HG03442 (cell line): ENCODE results near the gene GPX4.

Experiments
- ATAC-seq: cut with Tn5 transposase; IDR thresholded peaks from one replicate; pipeline ENCODE4 v1.9.1; 2021; ENCODE audit warnings: mild to moderate bottlenecking, moderate library complexity; ENCODE audit not compliant: unreplicated experiment

The GPX4 gene

GRCh38 chr19:1068009-1069001 lies 35.5 kb upstream of the GPX4 start:
- ATAC-seq: no peak

- ATAC-seq: no peak
Measured at GRCh38 chr19:1069009-1069779, 34.6 kb upstream of the GPX4 start.

- no peak for ATAC-seq
Measured at GRCh38 chr19:1070576-1070930, 33.2 kb upstream of the GPX4 start.

DNA sequence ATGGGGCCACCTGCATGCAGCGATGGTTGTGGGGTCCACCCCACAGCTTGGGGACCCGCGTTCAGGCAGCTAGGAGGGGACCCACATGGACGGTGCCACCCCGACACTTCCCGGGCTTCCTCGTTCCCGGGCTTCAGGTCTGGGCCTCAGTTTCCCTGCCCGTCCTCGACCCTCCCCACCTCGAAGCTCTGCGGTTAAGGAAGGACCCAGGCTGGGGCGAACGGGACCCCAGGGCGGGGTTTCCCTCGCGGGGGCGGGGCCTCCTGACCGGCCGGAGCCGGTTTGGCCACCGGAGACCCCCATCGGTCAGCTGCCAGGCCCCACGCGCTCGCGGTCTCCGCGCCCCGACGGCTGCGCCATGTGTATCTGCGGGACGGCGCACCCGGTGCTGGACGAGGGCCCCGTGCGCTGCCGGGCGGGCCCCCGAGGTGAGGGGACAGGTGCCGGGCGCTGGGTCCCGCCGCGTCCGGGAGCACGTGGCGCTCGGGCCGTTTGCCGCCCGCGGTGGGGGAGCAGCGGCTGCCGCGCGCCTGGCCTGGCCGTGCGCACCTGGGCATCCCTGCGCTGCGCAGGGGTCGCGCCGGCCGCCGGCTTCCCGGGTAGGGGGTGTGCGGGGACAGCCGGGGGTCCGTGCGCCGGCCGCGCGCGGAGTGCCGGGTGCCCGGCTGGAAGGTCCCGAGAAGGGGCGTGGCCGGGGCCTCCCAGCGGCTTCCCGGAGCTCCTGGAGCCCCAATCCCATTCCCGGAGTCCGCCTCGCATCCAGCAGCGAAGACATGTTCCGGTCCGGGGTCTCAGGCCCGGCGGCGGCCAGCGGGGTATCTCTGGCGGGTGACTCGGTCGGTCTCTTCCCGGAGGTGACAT lies 32.6 kb upstream of the GPX4 start:
- ATAC-seq: no peak

DNA sequence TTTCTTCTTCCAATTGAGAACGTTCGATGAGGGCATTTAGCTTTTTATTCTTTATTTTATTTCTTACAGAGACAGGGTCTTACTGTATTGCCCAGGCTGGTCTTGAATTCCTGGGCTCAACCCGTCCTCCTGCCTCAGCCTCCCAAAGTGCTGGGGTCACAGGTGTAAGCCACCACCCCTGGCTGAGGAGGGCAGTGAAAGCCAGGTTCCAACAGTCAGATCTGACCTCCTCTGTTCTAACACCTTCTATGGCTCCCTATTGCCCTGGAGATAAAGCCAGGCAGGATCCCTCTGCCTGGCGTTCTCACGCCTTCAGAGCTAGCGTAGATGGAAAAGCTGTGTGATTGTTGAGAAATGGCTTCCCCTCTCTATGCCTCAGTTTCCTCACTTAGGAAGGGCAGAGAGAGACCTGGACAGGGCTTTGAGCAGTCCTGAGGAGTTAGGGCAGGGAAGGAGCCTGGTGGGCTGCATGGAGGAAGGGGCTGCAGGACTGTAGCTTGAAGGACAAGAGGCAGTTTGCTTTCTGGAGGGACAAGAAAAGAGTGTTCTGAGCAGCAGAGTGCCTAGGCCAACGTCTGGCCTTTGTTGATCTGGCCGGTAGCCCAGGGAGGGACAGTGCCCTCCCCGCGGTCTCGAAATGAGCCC lies 31.3 kb upstream of the GPX4 start:
- ATAC-seq: no peak

GRCh38 chr19:1073063-1073955 lies 30.5 kb upstream of the GPX4 start:
- ATAC-seq: no peak

DNA sequence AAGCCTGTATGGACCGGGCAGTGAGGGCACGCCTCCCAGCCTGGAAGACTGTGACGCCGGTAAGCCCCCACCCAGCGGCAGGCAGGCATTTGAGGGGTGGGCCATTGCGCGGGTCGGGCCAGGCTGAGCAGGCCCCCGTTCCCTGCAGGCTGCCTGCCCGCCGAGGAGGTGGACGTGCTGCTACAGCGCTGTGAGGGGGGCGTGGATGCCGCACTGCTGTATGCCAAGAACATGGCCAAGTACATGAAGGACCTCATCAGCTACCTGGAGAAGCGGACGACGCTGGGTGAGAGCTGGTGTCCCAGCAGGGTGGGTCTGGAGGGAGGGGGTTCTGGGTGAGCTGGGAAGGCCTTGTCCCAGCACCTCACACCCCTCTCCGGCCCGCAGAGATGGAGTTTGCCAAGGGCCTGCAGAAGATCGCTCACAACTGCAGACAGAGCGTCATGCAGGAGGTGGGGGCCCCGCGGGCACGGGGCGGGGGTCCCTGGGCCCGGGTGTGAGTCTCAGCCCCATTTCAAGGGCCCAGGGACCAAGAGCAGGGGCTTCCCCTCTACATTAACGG lies 29.8 kb upstream of the GPX4 start:
- no peak for ATAC-seq

DNA sequence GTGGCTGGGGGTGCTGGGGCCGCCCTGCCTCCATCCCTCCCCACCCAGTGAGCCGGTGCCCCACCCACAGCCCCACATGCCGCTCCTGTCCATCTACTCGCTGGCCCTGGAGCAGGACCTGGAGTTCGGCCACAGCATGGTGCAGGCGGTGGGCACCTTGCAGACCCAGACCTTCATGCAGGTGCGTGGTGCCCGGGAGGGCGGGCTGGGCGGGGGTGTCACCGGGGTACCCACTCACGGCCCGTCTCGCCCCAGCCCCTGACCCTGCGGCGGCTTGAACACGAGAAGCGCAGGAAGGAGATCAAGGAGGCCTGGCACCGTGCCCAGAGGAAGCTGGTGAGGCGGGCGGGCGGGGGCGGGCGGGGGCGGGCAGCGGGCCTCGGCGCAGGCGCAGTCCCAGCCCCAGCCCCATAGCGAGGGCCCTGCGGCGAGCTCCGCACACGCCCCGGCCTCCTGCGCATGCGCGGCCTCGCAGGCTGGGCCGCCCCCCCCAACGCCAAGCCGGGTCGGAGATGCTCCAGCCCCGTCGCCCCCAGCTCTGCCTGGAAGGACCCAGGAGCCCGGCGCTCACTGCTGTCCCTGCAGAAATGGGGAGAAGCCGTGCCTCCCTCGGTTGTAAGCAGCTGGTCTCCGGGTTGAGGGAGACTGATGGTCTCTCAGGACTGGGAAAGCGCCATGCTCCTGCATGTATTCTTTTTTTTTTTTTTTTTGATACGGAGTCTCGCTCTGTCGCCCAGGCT lies 29.1 kb upstream of the GPX4 start:
- peak; percentile 46 for ATAC-seq

DNA sequence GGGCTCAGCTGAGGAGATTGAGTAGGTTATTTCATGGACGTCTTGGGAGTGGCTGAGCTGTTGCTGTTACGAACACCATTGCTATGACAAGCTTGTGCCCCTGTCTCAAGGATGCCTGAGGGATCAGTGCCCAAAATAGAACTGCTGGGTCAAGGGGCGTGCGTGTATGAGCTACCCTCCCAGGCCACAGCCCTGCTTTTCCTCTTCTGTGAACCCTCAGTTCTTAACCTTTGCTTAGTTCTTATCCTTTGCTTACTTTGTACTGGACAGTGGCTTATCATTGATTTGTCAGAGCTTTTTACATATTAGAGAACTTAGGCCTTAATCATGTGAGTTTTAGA lies 27.8 kb upstream of the GPX4 start:
- ATAC-seq: no peak

DNA sequence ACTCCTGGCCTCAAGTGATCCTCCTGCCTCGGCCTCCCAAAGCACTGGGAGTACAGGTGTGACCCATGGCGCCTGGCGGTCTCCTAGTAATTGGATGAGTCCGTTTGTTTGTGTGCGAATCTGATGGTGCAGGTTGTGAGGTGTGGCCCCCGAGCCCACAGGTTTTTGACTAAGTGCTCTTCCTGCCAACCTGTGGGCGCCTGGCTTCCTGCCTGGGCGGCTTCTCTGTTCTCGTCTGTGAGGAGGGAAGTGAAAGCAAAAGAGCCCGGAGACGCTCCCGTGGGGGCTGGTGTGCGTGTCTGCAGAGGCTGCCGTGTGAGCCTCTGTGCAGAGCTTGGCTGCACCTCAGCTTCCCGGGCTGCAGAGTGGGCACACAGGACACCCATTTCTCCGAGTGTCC lies 26.8 kb upstream of the GPX4 start:
- peak; percentile 58 for ATAC-seq

- ATAC-seq: no peak
Measured at GRCh38 chr19:1079566-1080111, 24.2 kb upstream of the GPX4 start.

GRCh38 chr19:1080360-1081161 lies 23.2 kb upstream of the GPX4 start:
- ATAC-seq: no peak

DNA sequence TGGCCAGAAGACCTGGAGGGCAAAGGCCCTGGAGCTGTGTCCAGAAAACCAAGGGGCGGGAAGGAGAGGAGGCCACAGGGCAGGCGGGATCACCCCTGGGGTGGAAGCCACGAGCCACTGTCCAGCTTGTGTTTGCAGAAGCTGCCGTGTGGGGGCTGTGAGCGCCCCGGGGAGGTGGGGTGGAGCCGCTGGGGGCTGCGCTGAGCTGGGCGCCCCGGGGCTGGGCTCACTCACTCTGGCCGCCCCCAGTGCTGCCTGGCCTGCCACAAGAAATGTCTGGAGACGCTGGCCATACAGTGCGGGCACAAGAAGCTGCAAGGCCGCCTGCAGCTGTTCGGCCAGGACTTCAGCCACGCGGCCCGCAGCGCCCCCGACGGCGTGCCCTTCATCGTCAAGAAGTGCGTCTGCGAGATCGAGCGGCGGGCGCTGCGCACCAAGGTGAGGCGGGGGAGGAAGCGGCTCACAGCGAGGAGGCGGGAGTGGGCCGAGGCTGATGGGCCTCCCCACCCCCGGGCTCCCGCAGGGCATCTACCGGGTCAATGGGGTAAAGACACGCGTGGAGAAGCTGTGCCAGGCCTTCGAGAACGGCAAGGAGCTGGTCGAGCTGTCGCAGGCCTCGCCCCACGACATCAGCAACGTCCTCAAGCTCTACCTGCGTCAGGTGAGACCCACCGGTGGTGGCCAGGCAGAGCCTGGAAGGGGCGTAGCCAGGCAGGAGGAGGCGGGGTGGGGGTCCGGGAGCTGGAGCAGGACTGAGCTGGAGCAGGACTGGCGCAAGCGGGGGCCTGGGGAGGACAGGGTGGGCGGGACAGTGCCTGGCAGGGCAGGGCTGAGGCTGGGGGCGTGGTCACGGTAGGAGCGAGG lies 22.3 kb upstream of the GPX4 start:
- ATAC-seq: no peak

GRCh38 chr19:1082165-1082927 lies 21.4 kb upstream of the GPX4 start:
- no peak for ATAC-seq

- ATAC-seq: no peak
Measured at GRCh38 chr19:1082928-1083816, 20.6 kb upstream of the GPX4 start.
